ENCODE results near the gene ITPRIPL2.

- no peak for TF ChIP-seq CTCF (IDR thresholded peaks at IDR 0.05)
- no peak for TF ChIP-seq POLR2A (IDR thresholded peaks at IDR 0.05)
These were observed 23.7 kb downstream of the ITPRIPL2 start for GRCh38 chr16:19137201-19138128.
